Kidney glomerular epithelial cell (primary cell): ENCODE results near the gene FBXO45.
A peak's percentile ranks its signal among the peaks of the same experiment; 100 is the strongest.
"Not testable (repeated sequence)": the region's sequence is repeated elsewhere in the genome, so short reads cannot be mapped to it uniquely, and the experiment has no call there.

Experiments used
- DNase-seq: peaks from one replicate; lab custom pipeline; 2025; lab: John Stamatoyannopoulos, UW

FBXO45 gene

DNA sequence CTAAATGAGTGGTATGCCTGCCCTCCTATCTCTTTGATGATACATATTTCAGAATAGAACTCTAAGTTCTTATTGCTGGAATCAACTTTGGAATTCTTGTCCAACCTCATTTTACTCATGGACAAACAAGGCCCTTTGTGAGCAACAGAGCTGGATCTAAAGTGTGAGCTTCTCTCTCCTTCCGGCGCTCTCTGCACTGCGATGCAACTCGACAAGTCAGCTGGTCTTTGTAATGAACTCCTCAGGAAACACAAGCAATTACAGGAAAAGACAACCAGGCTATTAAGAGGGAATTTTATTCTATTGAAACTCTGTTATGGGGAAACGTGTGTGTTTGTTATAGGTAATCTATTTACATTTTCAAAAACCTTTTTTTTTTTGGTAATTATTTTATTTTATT, 50.8 kb downstream of the FBXO45 start:
- DNase-seq = no peak

DNA sequence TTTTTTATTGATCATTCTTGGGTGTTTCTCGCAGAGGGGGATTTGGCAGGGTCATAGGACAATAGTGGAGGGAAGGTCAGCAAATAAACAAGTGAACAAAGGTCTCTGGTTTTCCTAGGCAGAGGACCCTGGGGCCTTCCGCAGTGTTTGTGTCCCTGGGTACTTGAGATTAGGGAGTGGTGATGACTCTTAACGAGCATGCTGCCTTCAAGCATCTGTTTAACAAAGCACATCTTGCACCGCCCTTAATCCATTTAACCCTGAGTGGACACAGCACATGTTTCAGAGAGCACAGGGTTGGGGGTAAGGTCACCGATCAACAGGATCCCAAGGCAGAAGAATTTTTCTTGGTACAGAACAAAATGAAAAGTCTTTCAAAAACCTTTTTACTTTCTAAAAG, 51.2 kb downstream of the FBXO45 start:
- not testable (repeated sequence) for DNase-seq

DNA sequence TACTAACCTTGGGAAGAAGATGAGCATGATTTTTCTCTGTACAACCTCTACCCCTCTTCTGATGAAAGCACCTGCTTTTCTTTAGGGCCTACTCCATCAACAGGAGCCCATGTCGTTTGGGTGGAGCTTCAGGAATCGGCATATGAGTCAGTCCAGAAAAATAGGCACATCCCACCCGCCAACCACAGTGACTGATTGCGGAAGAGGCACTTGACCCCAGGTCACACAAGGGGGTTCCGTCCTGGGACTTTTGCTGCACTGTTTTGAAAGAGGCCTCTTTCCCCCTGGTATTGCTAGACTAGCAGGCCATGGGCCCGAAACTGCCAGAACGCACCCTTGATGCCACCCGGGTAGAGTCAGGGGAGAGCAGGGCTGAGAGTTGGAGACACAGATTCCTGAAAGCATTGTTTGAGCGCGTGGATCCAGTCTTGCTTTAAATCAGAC, 51.7 kb downstream of the FBXO45 start:
- no peak for DNase-seq

DNA sequence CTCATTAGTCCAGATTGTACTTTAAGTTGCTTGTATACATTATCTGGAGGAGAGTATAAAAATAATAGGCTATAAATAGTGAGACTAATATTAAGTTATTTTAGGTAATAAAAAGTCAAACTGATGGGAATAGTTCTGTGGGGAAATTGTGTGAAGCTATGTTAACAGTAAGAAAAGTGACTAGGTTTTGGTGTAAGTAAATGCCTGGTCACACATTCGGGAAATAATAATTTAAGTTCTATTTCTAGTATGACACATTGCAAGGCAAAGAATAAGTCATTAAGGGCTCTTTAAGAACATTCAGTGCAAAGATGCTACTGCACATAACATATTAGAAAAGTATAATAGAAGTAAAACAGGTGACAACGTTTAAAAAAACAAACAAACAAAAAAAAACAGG, 52.2 kb downstream of the FBXO45 start:
- DNase-seq = no peak

DNA sequence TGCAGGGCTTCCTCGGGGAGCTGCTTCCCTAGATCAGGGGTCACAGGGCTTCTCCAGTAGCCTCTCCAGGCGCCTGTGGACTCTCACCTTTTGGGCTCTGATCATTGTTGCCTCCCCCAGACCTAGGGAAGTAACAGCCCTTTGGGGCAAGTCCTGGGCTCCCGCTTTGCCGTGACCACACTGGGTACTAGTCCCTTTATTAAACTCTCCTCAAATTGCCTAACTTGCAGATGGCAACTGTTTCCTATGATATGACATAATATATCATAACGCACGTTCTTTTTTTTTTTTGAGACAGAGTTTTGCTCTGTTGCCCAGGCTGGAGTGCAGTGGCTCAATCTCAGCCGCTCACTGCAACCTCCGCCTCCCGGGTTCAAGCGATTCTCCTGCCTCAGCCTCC, 53.2 kb downstream of the FBXO45 start:
- DNase-seq = no peak

DNA sequence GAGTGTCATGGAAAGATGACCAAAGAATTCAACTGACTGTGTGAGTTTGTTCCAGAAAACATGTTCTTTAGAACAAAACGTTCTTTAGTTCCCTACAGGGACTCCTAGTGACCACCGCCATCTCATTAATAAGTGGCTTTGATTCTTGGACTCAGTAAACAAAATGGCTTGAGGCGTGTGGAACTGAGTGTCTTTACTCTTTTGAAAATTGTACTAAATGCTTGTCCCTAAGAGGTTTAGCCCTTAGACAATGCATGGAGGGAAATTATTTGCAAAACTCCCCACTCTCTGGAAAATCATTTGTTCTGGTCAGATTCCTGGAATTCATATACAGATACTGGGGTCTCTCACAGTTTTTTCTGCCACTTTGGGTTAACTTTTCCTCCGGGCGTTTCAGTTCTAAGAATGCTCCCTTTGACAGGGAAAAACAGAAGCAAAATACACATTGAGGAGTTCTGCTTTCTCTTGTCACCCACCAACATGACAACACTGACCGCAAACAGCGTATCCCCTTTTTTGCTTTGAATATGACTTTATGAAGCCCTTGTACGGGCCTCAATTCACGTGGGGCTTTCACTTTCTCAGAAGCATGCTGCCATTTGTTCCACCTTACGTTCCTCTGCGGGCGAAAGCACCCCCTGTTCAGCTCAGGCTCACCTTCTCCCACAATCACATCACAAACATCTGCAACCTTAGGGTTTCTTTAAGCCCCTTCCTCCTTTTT, 55.8 kb downstream of the FBXO45 start:
- no peak for DNase-seq

DNA sequence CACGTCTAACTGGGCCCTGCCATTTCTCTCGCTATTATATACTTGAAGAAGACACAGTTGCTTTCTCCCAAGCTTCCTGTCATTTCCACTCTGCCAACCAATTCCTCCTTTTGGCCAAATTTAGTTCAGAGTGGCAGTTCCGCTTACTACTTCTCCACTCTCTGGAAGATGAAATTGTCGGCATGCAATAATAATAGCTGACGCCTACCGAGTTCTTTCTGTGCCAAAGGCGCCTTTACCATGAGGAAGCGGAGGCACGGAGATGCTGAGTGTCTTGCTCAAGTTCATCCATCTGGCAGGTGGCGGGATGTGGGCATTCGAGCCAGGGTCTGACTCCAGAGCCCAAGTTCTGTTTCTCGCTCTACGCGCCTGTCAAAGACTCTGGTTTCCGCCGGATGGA, 56.4 kb downstream of the FBXO45 start:
- no peak for DNase-seq

DNA sequence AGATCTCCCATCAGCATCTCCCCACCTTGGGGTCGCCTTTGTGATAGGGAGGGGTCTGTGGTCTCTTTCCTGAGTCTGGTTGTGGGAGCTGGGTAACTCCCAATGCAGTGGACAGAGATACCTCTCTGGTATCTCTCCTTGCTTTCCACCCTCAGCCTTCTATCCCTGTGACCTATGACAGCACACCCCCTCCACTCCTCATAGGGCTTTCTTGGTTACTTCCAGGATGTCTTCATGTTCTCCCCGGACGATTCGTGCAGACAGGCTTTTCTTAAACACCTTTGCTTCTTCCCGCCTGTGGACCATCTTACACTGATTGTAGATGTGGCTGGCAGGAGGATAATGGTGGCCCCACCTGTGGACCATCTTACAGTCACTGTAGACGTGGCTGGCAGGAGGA, 56.9 kb downstream of the FBXO45 start:
- DNase-seq = no peak

DNA sequence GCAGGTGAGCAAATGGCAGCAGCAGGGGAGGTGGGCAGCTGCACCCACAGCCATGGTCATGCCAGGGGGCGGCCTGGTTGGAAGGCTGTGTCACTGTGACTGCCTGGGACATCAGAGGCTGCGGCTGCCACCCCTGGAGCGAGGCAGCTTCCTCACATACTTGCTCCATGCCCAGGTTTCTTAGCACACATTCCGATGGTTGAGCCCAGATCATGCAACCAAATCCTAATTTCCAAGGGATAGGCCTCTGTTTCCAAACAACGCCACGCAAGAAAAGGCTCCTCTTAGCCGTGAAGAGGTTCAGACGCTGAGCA, 59.4 kb downstream of the FBXO45 start:
- DNase-seq = no peak

DNA sequence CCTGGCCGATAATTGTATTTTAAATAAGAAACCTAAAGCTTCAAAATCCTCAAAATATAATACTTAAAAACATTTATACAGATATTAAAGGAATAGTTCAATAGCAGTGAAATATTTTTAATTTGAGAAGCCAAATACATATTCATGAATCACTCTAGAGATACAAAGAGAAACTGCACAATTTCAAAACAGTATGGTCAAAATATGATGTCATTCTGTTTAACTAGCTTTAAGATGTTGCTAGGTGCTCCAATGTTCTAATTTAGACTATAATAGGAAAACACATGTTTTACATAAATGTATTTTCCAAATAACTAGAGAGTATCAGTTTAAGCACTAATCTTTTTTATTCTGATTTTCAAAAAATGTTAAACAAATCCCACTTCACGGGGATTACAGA, 60.8 kb downstream of the FBXO45 start:
- no peak for DNase-seq

DNA sequence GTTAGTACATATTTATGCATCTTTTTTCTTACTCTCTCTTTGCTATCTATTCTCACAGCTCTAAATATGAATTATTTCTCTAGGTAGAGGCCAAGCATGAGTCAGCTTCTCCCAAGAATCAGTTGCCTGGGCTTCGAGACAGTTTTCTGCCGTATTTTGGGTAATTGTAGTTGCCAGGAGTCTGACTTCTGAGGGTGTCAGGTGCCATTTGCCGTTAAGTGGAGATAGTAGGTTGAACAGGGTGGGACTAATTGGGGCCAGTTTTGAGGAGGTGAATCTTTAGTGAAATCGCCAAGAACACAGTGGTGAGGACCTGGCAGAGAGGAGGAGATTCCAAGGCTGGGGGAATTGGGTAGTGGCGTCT, 63.2 kb downstream of the FBXO45 start:
- no peak for DNase-seq

DNA sequence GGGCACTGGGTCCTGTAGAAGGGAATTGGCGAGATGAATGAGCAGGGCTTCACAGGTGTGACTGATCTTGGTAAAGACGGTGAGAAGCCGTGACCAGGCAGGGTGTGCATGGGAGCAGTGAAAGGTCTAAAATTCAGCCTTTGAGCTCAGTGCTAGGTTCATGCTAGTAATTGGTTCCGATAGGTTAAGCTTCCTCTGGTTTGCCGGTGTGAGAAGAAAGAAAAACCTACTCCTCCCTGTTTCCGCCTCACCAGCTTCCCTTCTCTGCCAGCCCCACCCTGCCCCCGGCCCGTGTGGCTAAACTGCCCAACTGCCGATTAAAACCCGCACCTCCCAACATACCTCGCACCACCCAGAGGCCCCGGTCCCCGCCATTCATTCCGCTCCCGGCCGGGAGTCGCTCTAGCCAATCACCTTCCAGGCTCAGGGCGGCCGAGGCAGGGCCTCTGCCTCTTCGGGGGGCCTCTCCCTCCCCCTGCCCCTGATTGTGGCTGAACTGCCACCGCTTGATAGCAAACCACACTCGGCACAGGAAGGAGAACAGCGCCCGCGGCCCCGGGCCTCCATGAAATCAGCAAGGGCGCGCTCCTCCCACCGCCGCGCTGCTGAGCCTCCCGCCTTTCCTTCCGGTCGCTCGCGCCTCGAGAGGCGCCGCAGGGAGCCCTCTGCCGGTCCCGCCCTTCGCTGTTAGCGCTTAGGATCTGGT, 63.7 kb downstream of the FBXO45 start:
- peak; percentile 56 for DNase-seq

DNA sequence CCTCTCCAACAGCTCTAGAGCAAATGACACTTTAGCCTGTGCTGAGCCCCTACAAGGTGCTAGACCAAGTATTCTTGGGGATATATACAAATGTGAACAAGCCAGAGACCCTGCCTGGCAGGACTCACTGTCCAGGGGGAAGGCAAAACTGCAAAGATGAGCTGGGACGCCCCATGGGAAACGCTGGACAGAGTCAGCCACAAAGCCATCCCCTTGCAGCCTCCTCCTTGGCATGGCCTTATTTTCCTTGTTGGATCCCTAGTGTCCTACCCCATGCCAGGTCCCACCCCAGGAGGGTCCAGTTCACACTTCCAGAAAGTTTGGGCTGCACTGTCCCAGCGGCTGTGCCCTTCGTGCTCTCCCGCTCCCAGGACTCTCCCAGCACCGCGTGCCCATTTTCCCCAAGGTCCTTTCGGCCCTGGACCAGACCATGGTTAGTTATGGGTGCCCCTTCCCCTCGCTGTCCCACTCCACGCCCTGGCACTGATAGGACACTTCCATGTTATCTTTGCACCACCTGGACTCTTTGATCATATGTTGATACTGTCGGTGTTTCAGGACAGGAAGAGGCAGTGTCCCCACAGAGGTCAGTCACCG, 65.2 kb downstream of the FBXO45 start:
- no peak for DNase-seq

DNA sequence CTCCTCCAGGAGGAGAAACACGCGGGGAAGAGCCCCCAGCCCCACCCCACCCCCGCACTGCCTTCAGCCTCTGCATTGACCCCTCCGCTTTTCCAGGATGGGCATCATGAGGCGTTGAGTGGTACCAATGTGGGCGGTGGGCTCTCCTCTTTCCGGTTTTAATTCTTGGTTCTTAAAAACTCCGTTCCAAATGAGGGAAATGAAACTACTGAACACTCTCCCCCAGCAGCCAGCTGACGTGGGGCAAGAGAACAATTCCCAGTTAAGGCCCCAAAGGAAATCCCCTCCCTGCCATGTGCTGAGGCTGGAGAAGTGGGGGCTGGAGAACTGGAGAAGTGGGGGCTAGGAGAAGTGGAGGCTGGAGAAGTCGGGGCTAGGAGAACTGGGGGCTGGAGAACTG, 65.8 kb downstream of the FBXO45 start:
- DNase-seq = no peak

DNA sequence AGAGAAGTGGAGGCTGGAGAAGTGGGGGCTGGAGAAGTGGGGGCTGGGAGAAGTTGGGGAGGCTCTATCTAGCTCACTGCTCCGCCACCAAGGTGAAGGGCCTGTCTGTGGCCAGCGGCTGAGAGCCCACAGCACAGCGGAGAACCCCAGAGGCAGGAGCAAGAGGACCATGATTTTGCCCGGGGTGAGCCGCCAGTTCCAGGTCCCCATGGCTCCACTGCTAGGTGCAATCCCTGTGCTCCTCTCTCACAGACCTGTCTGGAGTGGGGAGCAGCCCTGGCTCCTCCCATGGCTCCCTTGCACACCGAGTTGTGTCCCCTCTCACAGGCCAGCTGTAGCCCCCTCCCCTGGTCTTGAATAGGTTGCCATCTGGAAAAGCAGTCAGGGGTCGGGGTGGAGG, 66.4 kb downstream of the FBXO45 start:
- no peak for DNase-seq

DNA sequence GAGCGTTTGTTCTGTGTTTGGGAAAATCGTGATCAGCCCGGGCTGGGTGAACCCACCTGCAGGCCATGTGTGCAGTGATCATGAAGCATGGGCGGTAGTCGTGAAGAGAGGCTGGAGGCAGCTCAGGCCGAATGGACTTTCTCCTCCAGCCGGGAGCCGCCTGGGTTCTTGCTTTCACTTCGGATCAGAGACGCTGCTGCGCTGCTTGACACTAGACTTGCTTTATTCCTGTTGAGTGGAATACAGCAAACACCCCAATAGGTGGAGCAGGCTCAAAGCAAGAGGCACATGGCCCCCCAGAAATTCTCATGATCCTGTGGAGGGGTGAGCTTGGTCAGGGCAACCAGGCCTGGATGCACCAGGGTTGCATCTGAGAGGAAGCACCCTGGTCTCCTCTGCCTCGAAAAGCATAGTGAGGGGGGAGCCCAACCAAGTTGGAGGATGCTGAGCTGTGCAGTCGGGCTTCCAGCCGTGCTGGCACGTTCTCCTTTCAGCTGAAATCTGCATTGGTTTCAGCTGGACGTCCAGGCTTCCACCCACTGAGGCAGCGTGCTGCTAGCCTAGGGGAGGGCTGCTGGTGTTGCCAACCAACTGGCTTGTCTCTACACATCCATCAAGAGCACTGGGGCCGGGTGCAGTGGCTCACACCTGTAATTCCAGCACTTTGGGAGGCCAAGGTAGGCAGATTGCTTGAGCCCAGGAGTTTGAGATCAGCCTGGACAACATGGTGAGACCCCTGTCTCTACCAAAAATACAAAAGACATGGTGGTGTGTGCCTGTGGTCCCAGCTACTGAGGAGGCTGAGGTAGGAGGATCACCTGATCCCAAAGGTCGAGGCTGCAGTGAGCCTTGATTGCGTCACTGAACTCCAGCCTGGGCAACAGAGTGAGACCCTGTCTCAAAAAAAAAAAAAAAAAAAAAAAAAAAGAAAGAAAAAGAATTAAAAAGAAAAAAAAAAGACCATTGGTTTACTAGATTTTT, 68.2 kb downstream of the FBXO45 start:
- DNase-seq = no peak

DNA sequence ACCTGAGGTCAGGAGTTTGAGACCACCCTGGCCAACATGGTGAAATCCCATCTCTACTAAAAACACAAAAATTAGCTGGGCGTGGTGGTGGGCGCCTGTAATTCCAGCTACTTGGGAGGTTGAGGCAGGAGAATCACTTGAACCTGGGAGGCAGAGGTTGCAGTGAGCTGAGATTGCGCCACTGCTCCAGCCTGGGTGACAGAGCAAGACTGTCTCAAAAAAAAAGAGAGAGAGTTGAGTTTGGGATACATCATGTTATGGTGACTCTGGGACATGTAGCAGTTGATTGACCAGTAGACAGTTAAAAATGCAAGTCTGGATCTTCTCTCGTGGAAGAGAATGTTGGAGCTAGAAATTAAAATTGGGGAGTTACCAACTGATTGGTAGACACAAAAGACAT, 69.5 kb downstream of the FBXO45 start:
- not testable (repeated sequence) for DNase-seq
